DND-41 (cell line): ENCODE measurements around the gene BRINP1.

Source experiments
- ATAC-seq: fragments of 200-7000 bp; cut with Tn5 transposase; 3 replicates; pipeline ENCODE4 v1.9.1; 2021; ENCODE audit warnings: low read depth; ENCODE audit not compliant: insufficient read depth
- DNase-seq: peaks from one replicate; pipeline ENCODE4 v3.0.0-alpha.2; 2020
- H2AFZ ChIP-seq: 2 replicates; pipeline ENCODE4 v1.6.0; 2012; ENCODE audit warnings: low read depth, low read length
- H3K27ac ChIP-seq: 2 replicates; pipeline ENCODE4 v1.5.1; 2012; ENCODE audit warnings: low read length, inconsistent platforms
- H3K27me3 ChIP-seq: fragments of 200-600 bp; sonication (generic); 2 replicates; pipeline ENCODE4 v1.6.0; 2012; ENCODE audit warnings: low read length, mild to moderate bottlenecking, inconsistent platforms; ENCODE audit not compliant: insufficient read depth, poor library complexity
- H3K36me3 ChIP-seq: 2 replicates; pipeline ENCODE4 v1.5.1; 2012; ENCODE audit warnings: low read length, inconsistent platforms; ENCODE audit not compliant: insufficient read depth
- H3K4me1 ChIP-seq: 2 replicates; pipeline ENCODE4 v1.5.1; 2012; ENCODE audit warnings: mild to moderate bottlenecking, low read length; ENCODE audit not compliant: insufficient read depth
- H3K4me2 ChIP-seq: 2 replicates; pipeline ENCODE4 v1.6.0; 2012; ENCODE audit warnings: mild to moderate bottlenecking, moderate library complexity, low read length, inconsistent platforms; ENCODE audit not compliant: insufficient read depth
- H3K4me3 ChIP-seq, 2 experiments: fragments of 200-600 bp in 1 of 2; shearing (Covaris generic) in 1 of 2; 2 replicates each; pipeline ENCODE4 v1.5.1; 2012 to 2016; ENCODE audit warnings: inconsistent platforms in 2 of 2, low read length in 2 of 2, mild to moderate bottlenecking in 2 of 2, low read depth in 1 of 2, moderate library complexity in 1 of 2
- H3K79me2 ChIP-seq: 2 replicates; pipeline ENCODE4 v1.6.0; 2012; ENCODE audit warnings: low read length, inconsistent platforms; ENCODE audit not compliant: insufficient read depth
- H3K9ac ChIP-seq: 2 replicates; pipeline ENCODE4 v1.6.0; 2012; ENCODE audit warnings: low read depth, mild to moderate bottlenecking, inconsistent platforms, low read length, moderate library complexity
- H3K9me3 ChIP-seq: 2 replicates; pipeline ENCODE4 v1.5.1; 2012; ENCODE audit warnings: low read length, moderate library complexity, mild to moderate bottlenecking, inconsistent platforms; ENCODE audit not compliant: insufficient read depth, severe bottlenecking
- H4K20me1 ChIP-seq: 2 replicates; pipeline ENCODE4 v1.6.0; 2012; ENCODE audit warnings: low read length; ENCODE audit not compliant: insufficient read depth
- EZH2 ChIP-seq: IDR thresholded peaks from 3 replicates; pipeline ENCODE4 v1.6.1; 2012; ENCODE audit warnings: borderline replicate concordance, low read depth, mild to moderate bottlenecking, moderate library complexity, low read length, inconsistent platforms; ENCODE audit not compliant: severe bottlenecking
- TF ChIP-seq, protein P1 (sequence below): IDR thresholded peaks from 2 replicates; pipeline ENCODE4 v1.5.1; 2012; ENCODE audit warnings: borderline replicate concordance, low read length, moderate library complexity, mild to moderate bottlenecking; ENCODE audit not compliant: poor library complexity, severe bottlenecking; ENCODE audit errors: extremely low read depth

Gene BRINP1

GRCh38 chr9:119280740-119281485 is 88.3 kb downstream of the BRINP1 start:
- no peak for TF ChIP-seq EZH2
- TF ChIP-seq, protein P1, sequence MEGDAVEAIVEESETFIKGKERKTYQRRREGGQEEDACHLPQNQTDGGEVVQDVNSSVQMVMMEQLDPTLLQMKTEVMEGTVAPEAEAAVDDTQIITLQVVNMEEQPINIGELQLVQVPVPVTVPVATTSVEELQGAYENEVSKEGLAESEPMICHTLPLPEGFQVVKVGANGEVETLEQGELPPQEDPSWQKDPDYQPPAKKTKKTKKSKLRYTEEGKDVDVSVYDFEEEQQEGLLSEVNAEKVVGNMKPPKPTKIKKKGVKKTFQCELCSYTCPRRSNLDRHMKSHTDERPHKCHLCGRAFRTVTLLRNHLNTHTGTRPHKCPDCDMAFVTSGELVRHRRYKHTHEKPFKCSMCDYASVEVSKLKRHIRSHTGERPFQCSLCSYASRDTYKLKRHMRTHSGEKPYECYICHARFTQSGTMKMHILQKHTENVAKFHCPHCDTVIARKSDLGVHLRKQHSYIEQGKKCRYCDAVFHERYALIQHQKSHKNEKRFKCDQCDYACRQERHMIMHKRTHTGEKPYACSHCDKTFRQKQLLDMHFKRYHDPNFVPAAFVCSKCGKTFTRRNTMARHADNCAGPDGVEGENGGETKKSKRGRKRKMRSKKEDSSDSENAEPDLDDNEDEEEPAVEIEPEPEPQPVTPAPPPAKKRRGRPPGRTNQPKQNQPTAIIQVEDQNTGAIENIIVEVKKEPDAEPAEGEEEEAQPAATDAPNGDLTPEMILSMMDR: no peak
- H3K79me2 ChIP-seq: no peaks in the 10 kb centered on the region
- no peaks in the 10 kb centered on the region for H3K27me3 ChIP-seq
- DNase-seq (no peak), ATAC-seq (no peak)
- no peak overlapping the region for H3K9ac ChIP-seq
- no peaks in the 10 kb centered on the region for H3K4me1 ChIP-seq
- H3K27ac ChIP-seq: no peak overlapping the region
- no peak overlapping the region for H3K4me3 ChIP-seq
- H3K36me3 ChIP-seq: no peaks in the 10 kb centered on the region
- H3K9me3 ChIP-seq: no peaks in the 10 kb centered on the region
- no peak overlapping the region for H3K4me2 ChIP-seq
- no peak overlapping the region for H2AFZ ChIP-seq
- no peaks in the 10 kb centered on the region for H4K20me1 ChIP-seq

DNA sequence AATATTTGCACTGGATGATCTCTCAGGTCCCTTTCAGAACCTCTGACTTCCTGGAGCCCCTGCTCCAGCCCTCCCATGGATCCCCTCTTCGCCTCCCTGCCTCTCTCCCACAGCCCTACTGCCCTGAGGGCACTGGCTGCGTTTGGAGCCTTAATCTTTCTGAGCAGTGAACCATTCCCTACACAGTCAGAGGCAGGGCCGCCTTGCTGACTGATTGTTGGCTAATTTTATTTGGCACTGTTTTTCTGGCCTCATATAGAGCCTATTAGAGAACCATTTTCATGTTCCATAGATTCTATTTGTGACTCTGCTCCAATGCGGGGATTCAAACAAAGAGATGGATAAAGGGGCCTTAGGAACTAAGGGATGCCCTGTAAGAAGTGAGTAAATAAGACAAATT is 91.1 kb downstream of the BRINP1 start:
- TF ChIP-seq, protein P1: no peak
- no peak for TF ChIP-seq EZH2
- H3K9me3 ChIP-seq: no peaks in the 10 kb centered on the region
- no peak overlapping the region for H3K27ac ChIP-seq
- no peak for DNase-seq
- ATAC-seq: no peak
- H3K27me3 ChIP-seq: no peaks in the 10 kb centered on the region
- H3K4me2 ChIP-seq: no peak overlapping the region
- H4K20me1 ChIP-seq: no peaks in the 10 kb centered on the region
- no peaks in the 10 kb centered on the region for H3K79me2 ChIP-seq
- H3K36me3 ChIP-seq: no peaks in the 10 kb centered on the region
- H3K9ac ChIP-seq: no peak overlapping the region
- H3K4me1 ChIP-seq: no peaks in the 10 kb centered on the region
- H3K4me3 ChIP-seq: no peak overlapping the region
- H2AFZ ChIP-seq: no peak overlapping the region

- no peak for ATAC-seq
- H3K4me2 ChIP-seq: no peak overlapping the region
- no peak overlapping the region for H3K9ac ChIP-seq
- no peaks in the 10 kb centered on the region for H3K36me3 ChIP-seq
- no peak overlapping the region for H3K27ac ChIP-seq
- no peaks in the 10 kb centered on the region for H3K4me1 ChIP-seq
- no peak overlapping the region for H3K4me3 ChIP-seq
- DNase-seq: no peak
- no peak overlapping the region for H2AFZ ChIP-seq
- H3K27me3 ChIP-seq: no peaks in the 10 kb centered on the region
- H3K79me2 ChIP-seq: no peaks in the 10 kb centered on the region
- no peaks in the 10 kb centered on the region for H4K20me1 ChIP-seq
- H3K9me3 ChIP-seq: no peaks in the 10 kb centered on the region
- TF ChIP-seq, protein P1: no peak
- no peak for TF ChIP-seq EZH2
Measured at GRCh38 chr9:119273984-119274665, 95.1 kb downstream of the BRINP1 start.
